Ascending aorta (tissue), 2 donors: ENCODE results near the gene XXYLT1. TPM values are rescaled to one million over a fixed set of nuclear protein-coding genes. Genes with fewer than 3 reads are reported as not detected.
A peak's percentile ranks its signal among the peaks of the same experiment; 100 is the strongest.

Experiments
- DNase-seq, 2 donors: peaks; one replicate each; pipeline ENCODE4 v3.0.0-alpha.2; 2019; ENCODE audit warnings: low spot score in 2 of 2
- H3K27ac ChIP-seq, 2 donors: fragments of 200-600 bp; sonication (generic); one replicate each; pipeline ENCODE4 v1.5.1; 2016 to 2017; ENCODE audit warnings: mild to moderate bottlenecking in 1 of 2
- H3K27me3 ChIP-seq: fragments of 200-600 bp; sonication (generic); one replicate; pipeline ENCODE4 v1.5.1; 2017
- H3K36me3 ChIP-seq, 2 donors: fragments of 200-600 bp; sonication (generic); one replicate each; pipeline ENCODE4 v1.5.1; 2016
- H3K4me1 ChIP-seq, 2 donors: fragments of 200-600 bp; sonication (generic); one replicate each; pipeline ENCODE4 v1.5.1; 2016 to 2017; ENCODE audit warnings: mild to moderate bottlenecking in 1 of 2
- H3K4me3 ChIP-seq, 2 donors: fragments of 200-600 bp; sonication (generic); one replicate each; pipeline ENCODE4 v1.5.1; 2016 to 2017; ENCODE audit warnings: mild to moderate bottlenecking in 1 of 2
- H3K9me3 ChIP-seq, 2 donors: fragments of 200-600 bp; sonication (generic); one replicate each; pipeline ENCODE4 v1.5.1; 2016
- intact Hi-C: fragments of 100-400 bp; cut with DNase I; formaldehyde crosslinking; loops from one replicate; pipeline ENCODE4 v1.15.1; 2023
- total RNA-seq: library from RNA; depleted of rRNA; stranded (reverse); fragments of >200 nt; gene quantifications from one replicate; pipeline ENCODE4 v1.1.0, GENCODE V29; 2016
- TF ChIP-seq, protein P1 (sequence below), 3 experiments: fragments of 200-600 bp in 2 of 3; fragments of 450-650 bp in 1 of 3; sonication (generic) in 2 of 3; IDR thresholded peaks; one replicate each; pipeline ENCODE4 v1.5.1; 2016 to 2019; ENCODE audit warnings: antibody characterized with exemption in 3 of 3, mild to moderate bottlenecking in 1 of 3, moderate library complexity in 1 of 3

XXYLT1 gene
- total RNA-seq, 1 donor from 2014 or later = 41.0 TPM

DNA sequence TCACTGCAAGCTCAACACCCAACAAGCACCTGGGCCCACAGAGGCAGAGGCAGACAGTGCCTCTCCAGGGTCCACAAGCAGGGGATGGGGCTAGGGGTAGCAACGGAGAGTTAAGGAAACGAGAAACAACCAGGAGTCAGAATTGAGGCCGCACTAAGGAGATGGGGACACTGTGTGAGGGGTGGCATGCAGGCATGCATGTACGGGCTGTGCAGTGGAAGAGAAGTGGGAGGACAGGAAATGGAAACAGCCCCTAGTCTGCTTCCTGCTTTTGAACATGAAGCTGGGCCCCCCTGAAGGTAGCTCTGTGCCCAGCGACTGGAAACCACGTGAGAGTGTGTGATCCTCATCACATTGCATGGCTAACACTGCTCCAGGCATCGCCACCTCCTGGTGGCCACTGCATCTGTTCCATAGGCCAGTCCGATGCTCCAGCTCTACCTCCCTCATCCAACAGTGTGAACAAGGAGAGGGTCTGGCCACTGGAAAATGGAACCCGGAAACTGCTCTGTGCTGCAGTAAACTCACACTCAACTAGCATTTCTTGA, 44.0 kb downstream of the XXYLT1 start:
- Histone ChIP-seq H3K27me3 (no peaks in the 10 kb centered on the region), H3K9me3 (peaks cover 0 to 6% of the 10 kb centered on the region in 2 donors), H3K4me3 (no peak overlapping the region), H3K36me3 (no peaks in the 10 kb centered on the region), H3K4me1 (peaks cover 15 to 24% of the 10 kb centered on the region in 2 donors), H3K27ac (no peak overlapping the region)
- intact Hi-C loops = no loop called here
- TF ChIP-seq, protein P1, sequence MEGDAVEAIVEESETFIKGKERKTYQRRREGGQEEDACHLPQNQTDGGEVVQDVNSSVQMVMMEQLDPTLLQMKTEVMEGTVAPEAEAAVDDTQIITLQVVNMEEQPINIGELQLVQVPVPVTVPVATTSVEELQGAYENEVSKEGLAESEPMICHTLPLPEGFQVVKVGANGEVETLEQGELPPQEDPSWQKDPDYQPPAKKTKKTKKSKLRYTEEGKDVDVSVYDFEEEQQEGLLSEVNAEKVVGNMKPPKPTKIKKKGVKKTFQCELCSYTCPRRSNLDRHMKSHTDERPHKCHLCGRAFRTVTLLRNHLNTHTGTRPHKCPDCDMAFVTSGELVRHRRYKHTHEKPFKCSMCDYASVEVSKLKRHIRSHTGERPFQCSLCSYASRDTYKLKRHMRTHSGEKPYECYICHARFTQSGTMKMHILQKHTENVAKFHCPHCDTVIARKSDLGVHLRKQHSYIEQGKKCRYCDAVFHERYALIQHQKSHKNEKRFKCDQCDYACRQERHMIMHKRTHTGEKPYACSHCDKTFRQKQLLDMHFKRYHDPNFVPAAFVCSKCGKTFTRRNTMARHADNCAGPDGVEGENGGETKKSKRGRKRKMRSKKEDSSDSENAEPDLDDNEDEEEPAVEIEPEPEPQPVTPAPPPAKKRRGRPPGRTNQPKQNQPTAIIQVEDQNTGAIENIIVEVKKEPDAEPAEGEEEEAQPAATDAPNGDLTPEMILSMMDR (IDR thresholded peaks at IDR 0.05) = no peak
- DNase-seq = no peak

DNA sequence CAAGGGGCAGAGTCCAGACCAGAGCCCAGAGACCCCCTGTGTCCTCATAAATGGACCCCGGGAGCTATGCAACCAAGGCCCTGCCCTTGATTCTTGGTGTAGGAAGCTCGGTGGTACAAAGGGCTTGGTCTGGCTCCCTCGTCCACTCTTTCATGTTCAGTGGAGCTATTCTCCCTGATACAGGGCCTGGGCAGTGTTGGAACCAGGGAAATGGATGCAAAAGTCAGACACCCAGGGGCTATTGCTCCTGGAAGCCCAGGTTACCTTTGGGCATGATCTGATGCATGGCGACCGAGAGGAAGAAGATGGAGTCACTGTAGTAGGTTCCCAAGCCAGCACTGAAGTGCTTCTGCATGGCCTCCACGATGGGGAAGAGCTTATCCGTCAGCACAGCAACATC, 44.5 kb downstream of the XXYLT1 start:
- TF ChIP-seq, protein P1 (IDR thresholded peaks at IDR 0.05) = no peak
- H3K9me3 ChIP-seq = peaks cover 0 to 6% of the 10 kb centered on the region in 2 donors
- no peaks in the 10 kb centered on the region for H3K36me3 ChIP-seq
- H3K4me1 ChIP-seq = peaks cover 21 to 30% of the 10 kb centered on the region in 2 donors
- intact Hi-C loops = no loop called here
- DNase-seq = no peak
- no peak overlapping the region for H3K4me3 ChIP-seq
- H3K27ac ChIP-seq = no peak overlapping the region
- H3K27me3 ChIP-seq = no peaks in the 10 kb centered on the region

DNA sequence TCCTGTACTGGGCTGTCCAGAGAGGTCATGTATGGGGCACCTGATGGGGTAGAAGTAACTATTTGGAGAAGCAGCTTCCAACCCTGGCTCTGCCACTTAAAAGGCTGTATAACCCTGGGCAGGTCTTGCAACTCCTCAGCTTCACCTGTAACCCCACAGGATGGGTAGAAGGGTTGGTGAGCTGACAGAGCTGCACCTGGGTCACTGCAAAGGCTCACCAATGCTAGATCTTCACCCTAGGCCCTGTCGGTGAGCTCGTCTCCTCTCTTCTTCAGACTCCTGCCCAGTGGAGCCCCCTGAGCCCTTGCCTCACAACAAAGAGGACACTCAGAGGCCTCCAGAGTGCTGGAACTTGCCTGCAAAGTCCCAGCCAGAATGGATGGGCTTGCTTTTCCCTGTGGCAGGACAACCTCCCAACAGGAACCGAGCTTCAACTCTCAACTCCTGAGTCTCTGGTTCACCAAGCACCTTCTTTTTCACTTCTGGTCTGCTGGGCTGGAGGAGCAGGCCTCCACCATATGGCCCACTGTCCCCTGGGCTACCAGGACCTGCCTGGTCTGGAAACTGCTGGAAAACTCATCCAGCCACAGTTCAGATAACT, 45.9 kb downstream of the XXYLT1 start:
- Histone ChIP-seq H3K36me3 (no peaks in the 10 kb centered on the region), H3K4me1 (peaks cover 24 to 34% of the 10 kb centered on the region in 2 donors), H3K27ac (peak overlapping the region; percentile 90 to 92), H3K9me3 (no peaks in the 10 kb centered on the region), H3K27me3 (no peaks in the 10 kb centered on the region), H3K4me3 (no peak overlapping the region)
- TF ChIP-seq, protein P1 (IDR thresholded peaks at IDR 0.05) = no peak
- intact Hi-C loops = loop anchor here (1.0 to 5.0 kb wide), 3 partner anchors 16 to 75 kb away; no protein-coding TSS in a partner anchor
- peak in 1 of 2 donors; percentile 51 for DNase-seq

DNA sequence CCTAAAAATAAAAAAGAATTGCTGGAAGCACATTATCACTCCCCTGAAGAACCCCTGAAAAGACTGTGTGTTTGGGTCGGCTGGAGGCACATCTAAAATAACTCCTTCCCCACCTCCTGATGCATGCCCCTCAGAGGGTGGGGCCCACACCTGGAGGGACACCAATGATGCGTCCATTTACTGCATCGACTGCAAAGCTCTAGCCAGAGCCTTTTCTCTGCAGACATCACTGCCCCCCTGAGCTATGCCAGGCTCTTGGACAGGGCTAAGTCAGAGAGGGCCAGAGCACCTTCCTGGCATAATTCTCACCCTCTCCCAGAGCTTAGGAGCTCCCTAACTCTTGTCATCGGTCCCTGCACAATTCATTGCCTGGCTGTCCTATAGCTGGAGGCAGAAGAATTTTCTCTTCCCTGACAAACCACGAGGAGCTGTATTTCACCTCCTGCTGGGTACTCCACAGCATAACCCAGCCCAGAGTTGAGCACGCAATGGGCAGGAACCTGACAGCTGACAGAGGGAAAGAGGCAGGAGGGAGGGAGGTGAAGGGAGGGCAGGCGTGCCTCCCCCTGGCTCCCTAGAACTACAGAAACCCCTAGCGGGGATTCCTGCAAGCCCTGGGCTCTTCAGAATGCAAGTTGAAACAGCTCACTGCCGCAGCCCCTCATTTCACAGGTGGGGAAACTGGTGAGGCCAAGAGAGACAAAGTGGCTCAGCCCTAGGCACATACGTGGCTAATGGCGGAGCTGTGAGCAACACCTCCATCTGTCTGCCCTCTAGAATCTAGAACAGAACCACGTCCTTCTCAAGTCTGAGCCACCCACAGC, 46.6 kb downstream of the XXYLT1 start:
- Histone ChIP-seq H3K9me3 (no peaks in the 10 kb centered on the region), H3K4me3 (peak overlapping the region in 1 of 2 donors; percentile 29), H3K36me3 (no peaks in the 10 kb centered on the region), H3K27ac (peak overlapping the region; percentile 90 to 92), H3K27me3 (no peaks in the 10 kb centered on the region), H3K4me1 (peaks cover 24 to 34% of the 10 kb centered on the region in 2 donors)
- peak in 1 of 2 donors; percentile 41 for DNase-seq
- intact Hi-C loops = loop anchor here (1.0 to 5.0 kb wide), 3 partner anchors 16 to 74 kb away; no protein-coding TSS in a partner anchor
- TF ChIP-seq, protein P1 (IDR thresholded peaks at IDR 0.05) = no peak

DNA sequence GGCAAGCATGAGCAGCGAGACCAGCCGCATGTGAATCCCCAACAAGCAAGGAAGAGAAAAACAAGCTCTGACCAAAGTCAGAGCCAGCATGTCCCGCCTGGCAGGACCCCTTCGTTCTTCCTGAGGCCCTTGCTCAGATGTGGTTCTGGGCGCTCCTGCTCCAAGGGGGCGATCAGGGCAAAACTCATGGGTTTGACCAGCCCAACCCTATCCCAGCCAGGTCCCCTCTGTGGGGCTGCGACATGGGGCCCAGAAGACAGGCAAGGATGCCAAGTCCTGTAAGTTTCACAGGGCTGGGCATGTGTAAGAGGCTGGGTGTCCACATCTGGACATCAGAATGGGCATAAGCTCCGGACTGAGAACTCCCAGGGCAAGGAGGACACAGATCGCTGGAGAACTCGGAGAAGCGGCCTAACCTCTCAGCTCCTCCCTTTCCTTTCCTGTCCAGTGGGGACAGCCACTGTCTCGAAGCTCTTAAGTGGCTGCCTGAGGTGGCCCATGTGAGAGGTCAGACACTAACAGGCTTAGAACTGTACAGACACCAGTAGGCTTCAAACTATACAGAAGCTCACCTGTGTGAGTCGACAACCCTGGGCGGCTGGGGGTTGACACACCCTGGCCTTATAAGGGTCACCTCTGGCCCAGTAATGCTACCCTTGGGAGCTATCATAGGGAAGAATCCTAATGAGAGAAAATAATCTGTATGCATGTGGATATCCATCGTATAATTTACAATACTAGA, 48.9 kb downstream of the XXYLT1 start:
- intact Hi-C loops = loop anchor here (5.0 kb wide), 1 partner anchor 50 kb away; no protein-coding TSS in a partner anchor
- H3K27me3 ChIP-seq = no peaks in the 10 kb centered on the region
- TF ChIP-seq, protein P1 (IDR thresholded peaks at IDR 0.05) = no peak
- H3K27ac ChIP-seq = peak overlapping the region; percentile 90 to 92
- no peak for DNase-seq
- H3K4me3 ChIP-seq = no peak overlapping the region
- H3K4me1 ChIP-seq = peaks cover 24 to 34% of the 10 kb centered on the region in 2 donors
- H3K9me3 ChIP-seq = no peaks in the 10 kb centered on the region
- H3K36me3 ChIP-seq = no peaks in the 10 kb centered on the region
